Amniotic epithelial cell (primary cell): Measurements from ENCODE around the gene BCAT1.
"Not testable (repeated sequence)": the region's sequence is repeated elsewhere in the genome, so short reads cannot be mapped to it uniquely, and the experiment has no call there.

ENCODE experiments used
- DNase-seq: peaks from one replicate; pipeline ENCODE4 v3.0.0-alpha.2; 2010; ENCODE audit warnings: low read depth

BCAT1 gene

DNA sequence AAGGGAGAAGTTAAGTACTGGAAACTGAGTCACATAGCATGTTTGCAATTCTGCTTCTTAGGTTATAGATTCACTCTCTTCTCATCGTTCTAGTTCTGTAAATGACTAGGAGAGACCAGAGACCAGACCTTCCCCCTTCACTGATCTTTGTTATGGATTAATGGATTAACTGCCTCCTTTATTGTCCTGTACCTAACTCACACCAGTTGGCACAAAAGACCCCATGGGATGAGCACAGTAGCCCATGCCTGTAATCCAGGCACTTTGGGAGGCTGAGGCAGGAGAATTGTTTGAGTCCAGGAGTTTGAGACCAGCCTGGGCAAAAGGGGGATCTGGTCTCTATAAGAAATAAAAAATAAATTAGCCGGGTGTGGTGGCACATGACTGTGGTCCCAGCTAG, 20.8 kb downstream of the BCAT1 start:
- no peak for DNase-seq

DNA sequence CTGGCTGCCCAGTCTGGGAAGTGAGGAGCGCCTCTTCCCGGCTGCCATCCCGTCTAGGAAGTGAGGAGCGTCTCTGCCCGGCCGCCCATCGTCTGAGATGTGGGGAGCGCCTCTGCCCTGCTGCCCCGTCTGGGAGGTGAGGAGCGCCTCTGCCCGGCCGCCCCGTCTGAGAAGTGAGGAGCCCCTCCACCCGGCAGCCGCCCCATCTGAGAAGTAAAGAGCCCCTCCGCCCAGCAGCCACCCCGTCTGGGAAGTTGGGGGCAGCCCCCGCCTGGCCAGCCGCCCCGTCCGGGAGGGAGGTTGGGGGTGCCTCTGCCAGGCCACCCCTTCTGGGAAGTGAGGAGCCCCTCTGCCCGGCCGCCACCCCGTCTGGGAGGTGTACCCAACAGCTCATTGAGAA, 22.8 kb downstream of the BCAT1 start:
- not testable (repeated sequence) for DNase-seq

DNA sequence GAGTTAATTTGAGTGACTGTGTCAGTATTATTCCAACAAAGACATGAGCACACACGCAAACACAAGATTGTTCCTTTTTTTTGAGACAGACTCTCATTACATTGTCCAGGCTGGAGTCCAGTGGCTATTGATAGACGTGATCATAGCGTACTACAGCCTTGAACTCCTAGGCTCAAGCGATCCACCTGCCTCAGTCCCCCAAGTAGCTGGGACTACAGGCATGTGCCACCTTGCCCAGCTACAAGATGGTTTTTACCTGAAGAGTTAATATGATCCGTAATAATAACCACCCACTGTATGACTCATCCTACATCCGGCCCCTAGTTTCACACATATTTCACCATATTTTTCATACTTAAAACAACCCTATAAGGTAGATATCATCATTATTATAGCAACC, 26.8 kb downstream of the BCAT1 start:
- DNase-seq: no peak

DNA sequence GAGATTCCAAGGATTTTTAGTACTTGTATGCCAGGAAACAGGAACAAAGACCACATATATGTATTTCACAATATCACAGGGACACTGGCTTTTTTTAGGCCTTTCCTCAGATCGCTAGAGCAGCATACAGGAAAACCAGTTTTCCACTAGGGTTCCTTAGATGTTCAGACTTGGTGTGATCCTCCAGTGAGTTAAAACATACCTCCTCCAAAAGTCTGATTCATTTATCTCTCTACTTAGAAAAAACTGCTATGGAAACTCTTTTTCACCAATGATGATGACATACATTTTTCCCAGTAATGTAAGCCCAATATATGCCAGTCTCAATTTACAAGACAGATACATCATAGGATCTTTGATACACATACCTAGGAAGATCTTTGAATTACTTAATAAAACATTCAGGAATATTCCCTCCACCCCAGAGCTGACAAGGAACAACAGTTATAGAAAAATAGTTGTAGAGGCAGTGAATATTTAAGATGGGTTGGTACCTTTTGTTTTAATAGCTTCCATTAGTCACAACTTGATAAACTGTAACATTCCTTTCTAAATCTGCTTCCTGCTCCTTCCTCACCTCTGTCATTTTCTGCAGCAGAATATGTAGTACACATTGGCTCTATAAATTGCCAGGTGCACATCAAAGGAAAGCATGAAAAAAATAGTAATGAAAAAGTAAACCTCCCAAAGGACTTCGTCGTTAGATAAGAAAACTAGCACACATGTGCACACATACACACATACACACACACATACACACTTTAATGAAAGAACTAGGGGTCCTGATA, 27.5 kb downstream of the BCAT1 start:
- peak; percentile 48 for DNase-seq

DNA sequence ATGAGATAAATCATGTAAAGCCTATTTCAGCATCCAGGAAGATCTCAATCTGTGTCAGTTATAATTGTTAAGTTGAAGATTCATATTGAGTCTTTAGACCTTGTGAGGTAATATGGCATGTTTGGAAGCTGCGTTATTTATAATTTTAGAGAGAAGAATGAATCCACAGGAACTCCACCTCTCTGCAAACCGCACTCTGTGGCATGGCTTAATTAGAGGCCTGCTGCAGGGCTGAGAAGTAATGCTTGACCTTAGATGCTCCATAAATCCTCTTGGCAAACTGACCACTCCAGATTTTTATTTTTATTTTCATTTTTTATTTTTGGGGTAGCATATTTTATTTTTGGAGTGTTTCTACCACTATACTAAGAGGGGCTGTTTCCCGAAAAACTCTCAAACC, 28.8 kb downstream of the BCAT1 start:
- no peak for DNase-seq

DNA sequence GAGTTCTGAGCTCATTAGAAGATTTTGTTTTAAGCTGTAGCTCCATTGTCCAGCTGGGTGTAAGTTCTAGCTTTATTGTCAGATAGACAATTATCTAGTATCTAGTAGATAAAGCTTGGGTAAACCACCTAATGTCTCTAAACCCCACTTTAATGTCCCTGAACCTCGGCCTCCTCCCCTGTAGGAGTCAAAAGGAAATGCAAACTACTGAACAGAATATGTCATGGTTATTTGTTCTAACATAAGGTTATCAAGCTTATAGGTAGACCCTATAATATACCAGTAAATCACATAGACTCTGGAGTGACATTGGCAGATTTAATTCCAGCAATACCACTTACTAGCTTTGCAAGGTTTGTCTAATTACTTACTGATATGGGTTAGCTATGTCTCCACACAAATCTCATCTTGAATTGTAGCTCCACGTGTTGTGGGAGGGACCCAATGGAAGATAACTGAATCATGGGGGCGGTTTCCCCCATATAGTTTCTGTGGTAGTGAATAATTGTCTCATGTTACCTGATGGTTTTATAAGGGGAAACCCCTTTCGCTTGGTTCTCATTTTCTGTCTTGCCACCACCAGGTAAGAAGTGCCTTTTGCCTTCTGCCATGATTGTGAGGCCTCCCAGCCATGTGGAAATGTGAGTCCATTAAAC, 29.4 kb downstream of the BCAT1 start:
- no peak for DNase-seq

DNA sequence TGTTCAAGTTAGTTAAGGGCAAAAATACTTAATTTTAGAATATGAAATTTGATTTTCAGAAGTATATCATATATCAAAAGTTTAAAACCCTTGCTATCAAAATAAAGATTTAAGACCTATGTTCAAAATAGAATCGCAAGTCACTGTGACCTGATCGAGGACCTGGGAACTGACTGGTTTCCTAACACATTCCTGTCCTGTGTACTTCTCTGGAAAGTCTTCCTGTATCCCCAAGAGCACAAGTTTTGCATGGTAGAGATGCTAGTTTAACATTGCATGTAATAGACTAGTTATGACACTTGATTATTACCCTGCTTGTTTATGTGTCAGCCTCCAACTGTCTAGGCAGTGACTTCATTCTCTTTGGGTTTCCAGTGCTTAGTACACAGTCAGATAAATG, 30.3 kb downstream of the BCAT1 start:
- no peak for DNase-seq

DNA sequence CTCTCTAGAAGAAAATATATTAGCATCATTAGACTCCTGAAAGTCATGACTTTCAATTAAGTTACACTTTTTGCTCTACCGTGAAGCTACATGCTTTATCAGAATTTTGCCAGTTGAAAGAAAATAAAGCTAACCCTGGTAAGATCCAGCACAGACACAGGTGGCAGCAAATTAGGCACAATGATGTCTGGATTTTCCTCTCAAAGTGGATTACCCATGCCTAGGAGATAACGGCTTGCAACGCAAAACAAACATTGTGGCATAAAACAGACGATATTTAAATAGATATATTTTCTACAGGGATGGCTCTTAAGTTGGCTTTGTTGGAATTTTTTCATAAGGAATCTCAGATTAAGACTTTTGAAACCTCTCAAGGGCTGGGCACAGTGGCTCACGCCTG, 33.4 kb downstream of the BCAT1 start:
- DNase-seq: no peak

DNA sequence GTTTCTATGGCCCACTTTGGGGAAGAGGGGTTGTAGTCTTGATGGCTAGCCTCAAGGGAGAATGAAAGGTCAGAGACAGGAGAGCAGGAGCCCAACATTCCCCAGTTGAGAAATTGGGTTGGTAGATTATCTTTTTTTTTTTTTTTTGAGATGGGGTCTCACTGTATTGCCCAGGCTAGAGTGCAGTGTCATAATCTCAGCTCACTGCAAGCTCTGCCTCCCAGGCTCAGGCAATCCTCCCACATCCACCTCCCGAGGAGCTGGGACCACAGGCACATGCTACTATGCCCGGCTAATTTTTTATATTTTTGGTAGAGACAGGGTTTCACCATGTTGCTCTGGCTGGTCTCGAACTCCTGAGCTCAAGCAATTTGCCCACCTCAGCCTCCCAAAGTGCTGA, 34.9 kb downstream of the BCAT1 start:
- no peak for DNase-seq

DNA sequence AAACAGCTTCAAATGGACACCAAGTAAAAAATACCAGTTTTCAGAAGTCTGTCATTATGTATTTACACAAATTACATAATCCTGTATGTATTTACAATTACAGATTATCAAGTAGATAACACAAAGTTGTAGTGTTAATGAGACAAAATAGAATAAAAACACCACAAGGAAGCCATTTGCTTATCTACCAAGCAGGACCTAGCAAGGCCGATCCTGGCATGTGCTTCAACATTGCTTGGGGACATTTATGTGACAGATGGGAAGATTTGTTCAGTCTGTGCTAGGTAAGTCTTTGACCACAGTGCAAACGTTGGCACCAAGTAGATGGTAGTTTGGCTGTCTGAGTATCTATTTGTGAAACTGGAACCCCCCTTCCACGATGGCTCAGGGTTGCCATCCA, 35.8 kb downstream of the BCAT1 start:
- DNase-seq: no peak

DNA sequence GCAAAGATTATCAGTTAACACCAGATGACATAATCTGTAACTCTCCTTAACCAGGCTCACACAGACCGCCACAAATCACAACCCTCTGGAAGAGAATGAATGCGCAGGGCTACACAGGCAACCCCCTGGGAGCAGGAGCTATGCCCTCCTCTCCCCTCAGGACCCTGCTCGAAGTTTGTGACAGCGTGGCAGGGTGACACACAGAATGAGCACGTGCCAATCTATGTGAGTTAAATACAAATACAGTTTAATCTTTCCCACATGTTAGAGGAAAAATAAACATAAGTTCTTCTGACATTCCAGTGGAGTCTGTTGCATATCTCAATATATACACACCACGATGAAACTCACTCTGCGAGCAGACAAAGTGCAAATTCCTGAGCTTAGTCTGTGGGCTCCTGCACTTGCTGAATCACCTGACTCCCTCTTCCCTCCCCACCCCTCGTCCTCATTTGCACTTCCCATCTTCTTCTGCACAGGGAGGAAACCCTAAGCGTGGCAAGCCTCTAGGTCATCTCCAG, 37.6 kb downstream of the BCAT1 start:
- DNase-seq: peak; percentile 92

DNA sequence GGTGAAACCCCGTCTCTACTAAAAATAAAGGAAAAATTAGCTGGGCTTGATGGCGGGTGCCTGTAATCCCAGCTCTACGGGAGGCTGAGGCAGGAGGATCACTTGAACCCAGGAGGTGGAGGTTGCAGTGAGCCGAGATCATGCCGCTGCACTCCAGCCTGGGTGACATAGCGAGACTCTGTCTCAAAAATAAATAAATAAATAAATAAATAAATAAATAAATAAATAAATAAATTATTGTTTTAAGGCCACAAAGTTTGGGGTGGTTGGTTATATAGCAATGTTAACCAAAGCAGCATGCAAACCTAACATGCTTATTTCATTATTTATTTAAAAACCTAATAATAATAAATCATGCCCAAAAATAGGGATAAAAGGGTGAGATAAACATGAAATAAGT, 38.7 kb downstream of the BCAT1 start:
- not testable (repeated sequence) for DNase-seq

DNA sequence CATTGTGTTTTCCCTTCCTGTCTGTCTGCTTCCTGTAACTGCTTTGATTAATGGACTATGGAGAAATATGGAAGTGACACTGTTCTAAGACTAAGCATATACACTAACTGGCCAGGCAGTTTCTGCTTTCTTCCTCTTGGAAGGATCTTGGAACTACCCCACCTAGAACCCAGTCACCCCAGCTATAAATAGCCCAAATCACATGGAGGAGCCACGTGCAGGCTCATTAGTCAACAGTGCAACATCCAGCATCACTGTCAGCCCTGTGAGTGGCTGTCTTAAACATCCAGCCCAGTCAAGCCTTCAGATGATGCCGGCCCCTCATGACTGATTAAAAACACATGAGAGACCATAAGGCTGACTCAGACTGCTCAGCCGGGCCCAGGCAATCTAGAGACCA, 39.2 kb downstream of the BCAT1 start:
- DNase-seq: peak; percentile 86

DNA sequence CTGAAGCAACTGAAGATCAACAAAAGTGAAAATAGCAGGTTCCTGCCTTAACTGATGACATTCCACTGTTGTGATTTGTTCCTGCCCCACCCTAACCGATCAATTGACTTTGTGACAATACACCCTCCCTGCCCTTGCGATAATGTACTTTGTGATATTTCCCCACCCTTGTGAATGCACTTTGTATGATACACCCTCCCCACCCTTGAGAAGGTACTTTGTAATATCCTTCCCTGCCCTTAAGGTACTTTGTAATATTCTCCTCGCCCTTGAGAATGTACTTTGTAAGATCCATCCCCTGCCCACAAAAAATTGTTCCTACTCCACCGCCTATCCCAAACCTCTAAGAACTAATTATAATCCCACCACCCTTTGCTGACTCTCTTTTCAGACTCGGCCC, 41.4 kb downstream of the BCAT1 start:
- no peak for DNase-seq

DNA sequence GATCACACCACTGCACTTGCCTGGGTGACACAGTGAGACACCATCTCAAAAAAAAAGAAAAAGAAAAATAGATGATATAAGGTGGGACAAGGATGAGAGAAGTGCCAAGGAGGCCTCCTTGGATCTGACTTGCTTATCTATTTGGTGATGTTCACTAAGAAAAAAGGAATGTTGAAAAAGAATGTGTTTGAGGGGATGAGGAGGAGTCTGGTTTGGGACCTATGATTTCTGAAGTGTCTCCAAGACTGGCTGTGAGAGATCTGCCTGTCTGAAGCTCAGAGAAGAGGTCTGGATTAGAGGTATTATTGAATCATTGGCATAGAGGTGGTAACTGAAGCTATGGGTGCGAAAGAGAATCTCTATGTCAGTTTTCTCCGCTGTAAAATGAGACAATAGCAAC, 42.8 kb downstream of the BCAT1 start:
- DNase-seq: peak; percentile 36

DNA sequence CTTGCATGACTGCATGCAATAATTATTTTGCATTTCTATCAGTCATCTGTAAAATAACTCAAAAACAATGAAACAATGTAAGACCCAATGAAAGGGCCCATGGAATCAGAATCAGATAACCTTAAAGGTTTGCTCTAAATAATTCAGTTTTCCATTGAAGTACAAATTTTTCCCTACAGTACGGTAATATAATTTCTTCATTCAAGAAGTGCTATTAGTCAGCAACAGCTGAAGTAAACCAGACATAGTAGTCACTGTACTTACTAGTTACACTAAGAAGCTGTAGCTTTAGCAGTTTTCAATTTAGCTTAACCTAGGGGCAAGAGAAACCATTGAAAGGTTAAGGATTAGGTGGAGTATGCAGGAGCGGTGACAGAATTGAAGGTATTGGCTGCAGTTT, 43.5 kb downstream of the BCAT1 start:
- DNase-seq: peak; percentile 65

DNA sequence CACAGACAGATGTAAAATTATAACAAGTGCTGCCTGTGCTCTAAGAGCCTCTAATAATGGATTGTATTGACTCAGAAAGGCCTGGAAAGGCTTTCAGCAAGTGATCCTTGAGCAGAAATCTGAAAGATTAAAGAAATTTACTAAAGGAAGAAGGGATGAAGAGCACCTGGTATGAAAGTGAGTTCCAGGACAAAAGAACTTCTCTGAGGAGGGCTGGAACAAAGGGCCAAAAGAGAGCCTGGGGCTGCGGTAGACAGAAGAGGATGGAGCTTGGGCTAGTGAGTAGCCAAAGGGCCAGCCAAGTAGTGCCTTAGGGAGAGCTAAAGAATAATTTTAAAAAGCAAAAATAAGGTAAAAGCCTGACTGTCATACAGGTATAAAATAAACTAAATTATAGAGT, 44.0 kb downstream of the BCAT1 start:
- no peak for DNase-seq

DNA sequence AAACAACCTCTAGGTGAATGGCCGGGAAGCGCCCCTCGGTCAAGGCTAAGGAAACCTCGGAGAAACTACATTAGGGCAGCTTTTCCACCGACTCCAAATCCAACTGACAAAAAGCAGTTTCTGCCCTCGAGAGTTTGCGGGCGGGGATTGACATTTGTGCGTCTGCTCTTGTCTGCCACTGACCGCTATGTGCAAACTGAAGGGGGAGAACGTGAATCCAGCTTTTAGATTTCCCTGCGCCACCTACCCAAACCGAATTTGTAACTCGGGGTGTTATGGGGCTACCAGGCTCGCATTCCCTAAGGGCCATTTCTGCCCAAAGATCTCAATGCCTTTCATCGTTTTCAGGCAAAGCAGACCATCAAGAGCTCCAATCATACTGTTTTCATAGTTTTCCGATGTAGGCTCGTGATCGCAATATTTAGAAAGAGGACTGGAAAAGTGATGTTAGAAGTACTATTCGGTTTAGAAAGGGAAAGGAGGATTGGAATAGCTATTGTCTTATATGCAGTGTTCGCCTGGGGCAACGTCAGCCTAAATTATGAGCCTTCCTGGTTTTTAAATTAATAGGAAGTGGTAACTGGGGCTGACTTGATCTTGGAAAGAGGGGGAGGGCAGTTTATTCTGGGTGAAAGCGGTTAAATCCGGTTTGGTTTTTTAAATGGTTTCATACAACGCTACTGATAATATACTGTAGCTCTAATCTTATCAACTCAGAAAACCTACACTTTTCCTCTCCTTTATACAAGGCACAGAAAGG, 45.4 kb downstream of the BCAT1 start:
- DNase-seq: no peak

DNA sequence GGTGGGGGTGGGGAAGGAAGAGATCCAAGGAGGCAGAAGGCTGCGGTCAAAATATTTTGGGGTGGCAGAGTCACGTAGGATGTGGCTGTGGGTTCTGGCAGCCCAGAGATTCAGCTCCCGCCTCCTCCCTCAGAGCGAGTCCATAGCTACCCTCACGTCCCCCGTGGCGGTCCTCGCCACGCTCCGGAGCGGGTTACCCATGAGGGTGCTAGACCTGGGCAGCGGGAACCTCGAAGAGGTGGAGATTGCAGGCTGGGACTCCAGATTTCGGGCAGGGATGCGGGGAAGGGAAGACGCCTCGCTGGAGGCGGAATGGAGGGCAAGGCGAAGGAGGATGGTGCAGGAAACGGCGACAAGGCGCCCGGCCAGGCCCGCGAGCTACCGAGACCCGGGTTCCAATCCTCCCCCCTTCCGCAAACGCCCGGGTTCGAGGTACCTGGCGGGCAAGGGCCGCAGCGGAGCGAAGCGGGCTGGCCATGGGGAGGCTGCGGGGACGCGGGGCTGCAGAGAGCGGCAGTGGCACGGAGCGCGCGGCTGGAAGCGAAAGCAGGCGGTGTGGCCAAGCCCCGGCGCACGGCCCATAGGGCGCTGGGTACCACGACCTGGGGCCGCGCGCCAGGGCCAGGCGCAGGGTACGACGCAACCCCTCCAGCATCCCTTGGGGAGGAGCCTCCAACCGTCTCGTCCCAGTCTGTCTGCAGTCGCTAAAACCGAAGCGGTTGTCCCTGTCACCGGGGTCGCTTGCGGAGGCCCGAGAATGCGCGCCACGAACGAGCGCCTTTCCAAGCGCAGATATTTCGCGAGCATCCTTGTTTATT, 46.2 kb downstream of the BCAT1 start:
- peak; percentile 15 for DNase-seq

DNA sequence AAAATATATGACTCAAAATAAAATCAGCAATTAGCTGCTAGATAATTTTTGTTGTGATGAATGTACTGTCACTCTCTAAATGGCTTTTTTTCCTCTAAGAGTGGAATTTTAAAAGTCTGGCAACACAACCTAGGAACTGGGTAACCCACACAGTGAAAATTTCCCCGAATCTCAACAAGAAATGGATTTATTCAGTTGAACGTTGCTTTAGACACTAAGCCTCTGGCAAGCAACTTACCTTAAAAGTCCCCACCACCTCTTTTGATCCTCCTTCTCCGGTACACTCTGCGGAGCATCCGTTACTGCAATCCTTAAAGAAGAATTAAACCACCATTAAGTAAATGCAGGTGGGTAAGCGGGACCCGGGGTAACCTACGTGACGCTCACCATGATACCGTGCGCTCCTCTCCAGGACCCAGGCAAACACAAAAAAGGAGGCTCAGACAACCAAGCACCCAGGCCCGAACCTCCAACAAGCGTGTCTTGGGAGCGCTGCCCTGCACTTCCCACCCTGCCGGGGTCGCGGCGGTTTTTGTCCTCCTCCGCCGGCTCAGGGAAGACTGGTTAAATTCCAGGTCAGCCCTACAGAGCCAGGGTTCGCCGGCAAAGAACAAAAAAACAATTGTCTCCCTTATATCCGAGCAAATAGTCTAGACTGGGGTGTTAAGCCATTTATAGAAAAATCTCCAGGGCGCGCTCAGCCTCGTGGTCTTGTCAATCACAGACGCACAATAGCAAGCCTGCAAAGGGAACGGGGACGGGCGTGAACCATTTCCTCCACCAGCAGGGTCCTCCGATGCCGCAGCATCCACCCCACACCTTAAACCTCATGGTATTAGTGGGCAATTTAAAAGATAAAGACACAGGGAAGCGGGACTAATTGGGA, 47.1 kb downstream of the BCAT1 start:
- DNase-seq: peak; percentile 20

DNA sequence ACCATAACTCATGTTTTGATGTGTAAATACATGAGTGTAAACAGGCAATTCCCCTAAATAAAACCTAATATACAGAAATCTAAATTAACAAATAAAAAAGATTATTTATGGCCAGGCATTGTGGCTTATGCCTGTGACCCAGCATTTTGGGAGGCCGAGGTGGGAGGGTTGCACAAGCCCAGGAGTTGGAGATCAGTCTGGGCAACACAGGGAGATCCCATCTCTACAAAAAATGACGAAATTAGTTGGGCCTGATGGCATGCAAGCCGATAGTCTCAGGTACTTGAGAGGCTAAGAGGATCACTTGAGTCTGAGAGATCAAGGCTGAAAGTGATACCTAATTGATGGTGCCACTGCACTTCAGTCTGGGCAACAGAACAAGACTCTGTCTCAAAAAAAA, 48.7 kb downstream of the BCAT1 start:
- DNase-seq: no peak
